GDM1 (cell line): ENCODE results near the gene PAK5.

Experiments
- DNase-seq: peaks from one replicate; lab custom pipeline; 2025; lab: John Stamatoyannopoulos, UW

Gene PAK5

GRCh38 chr20:9838378-9839295, at the start of gene PAK5:
Gene PAK5, minus strand, starts transcription at chr20:9839076. Its CDS starts 194,748 bp downstream, at chr20:9644328.
- DNase-seq, result no peak

- DNase-seq, result no peak
Measured at GRCh38 chr20:9887706-9888105, 48.8 kb upstream of the PAK5 start.

GRCh38 chr20:9886227-9886626, 47.4 kb upstream of the PAK5 start:
- DNase-seq, result no peak

GRCh38 chr20:9884666-9885065, 45.8 kb upstream of the PAK5 start:
- DNase-seq, result no peak

GRCh38 chr20:9884061-9884460, 45.2 kb upstream of the PAK5 start:
- no peak for DNase-seq

- no peak for DNase-seq
Measured at GRCh38 chr20:9877932-9878495, 39.1 kb upstream of the PAK5 start.

GRCh38 chr20:9867196-9867980, 28.5 kb upstream of the PAK5 start:
- no peak for DNase-seq

GRCh38 chr20:9852566-9852965, 13.7 kb upstream of the PAK5 start:
- DNase-seq, result no peak

- DNase-seq, result no peak
Measured at GRCh38 chr20:9839626-9840025, 750 bp upstream of the PAK5 start.

GRCh38 chr20:9838035-9838377, 870 bp downstream of the PAK5 start:
- DNase-seq, result no peak

GRCh38 chr20:9837634-9838033, 1.2 kb downstream of the PAK5 start:
- no peak for DNase-seq

GRCh38 chr20:9835302-9835701, 3.6 kb downstream of the PAK5 start:
- no peak for DNase-seq

- no peak for DNase-seq
Measured at GRCh38 chr20:9831032-9831431, 7.8 kb downstream of the PAK5 start.

GRCh38 chr20:9829835-9830234, 9.0 kb downstream of the PAK5 start:
- no peak for DNase-seq

GRCh38 chr20:9817654-9818053, 21.2 kb downstream of the PAK5 start:
- DNase-seq, result no peak

- DNase-seq, result no peak
Measured at GRCh38 chr20:9815632-9816031, 23.2 kb downstream of the PAK5 start.

- no peak for DNase-seq
Measured at GRCh38 chr20:9810738-9811137, 28.1 kb downstream of the PAK5 start.

- DNase-seq, result no peak
Measured at GRCh38 chr20:9809271-9809670, 29.6 kb downstream of the PAK5 start.

GRCh38 chr20:9808166-9808565, 30.7 kb downstream of the PAK5 start:
- DNase-seq, result no peak

- DNase-seq, result no peak
Measured at GRCh38 chr20:9807136-9807535, 31.7 kb downstream of the PAK5 start.

GRCh38 chr20:9800421-9800820, 38.5 kb downstream of the PAK5 start:
- DNase-seq, result no peak

- no peak for DNase-seq
Measured at GRCh38 chr20:9794831-9795230, 44.0 kb downstream of the PAK5 start.

- no peak for DNase-seq
Measured at GRCh38 chr20:9792674-9793073, 46.2 kb downstream of the PAK5 start.
